Renal cortex interstitium (tissue), 15 donors: ENCODE measurements around the gene ANKMY2. TPM values are rescaled to one million over a fixed set of nuclear protein-coding genes. Genes with fewer than 3 reads are reported as not detected.
"Not testable (repeated sequence)": the region's sequence is repeated elsewhere in the genome, so short reads cannot be mapped to it uniquely, and the experiment has no call there.

Experiments
- DNase-seq, 11 donors: peaks; one replicate each; pipeline ENCODE4 v3.0.0-alpha.2; 2013; ENCODE audit warnings: low read depth in 9 of 11, low spot score in 4 of 11; ENCODE audit errors: extremely low read depth in 1 of 11
- long read RNA-seq, 16 experiments: transcript quantifications; one replicate each; lab custom pipeline, GENCODE V29; 2026
- polyA plus RNA-seq, 3 donors: library from polyadenylated mRNA; unstranded; fragments of 120-200 nt; gene quantifications; one replicate each; pipeline ENCODE4 v1.2.1, GENCODE V29; 2013; ENCODE audit not compliant: insufficient read length in 3 of 3

The ANKMY2 gene
- 10 to 100 TPM; 28.4 to 37.9 (median 36.3) TPM for polyA plus RNA-seq
- long read RNA-seq, donor 1, partial matches to known transcripts, result 0 of 4 reads
- long read RNA-seq, donor 1, other reads (novel, unspliced or antisense), result 0 of 4 reads
- long read RNA-seq, donor 2, transcript ANKMY2-201 (10 exons, 2,555 nt), result major isoform, 6 of 6 reads
- long read RNA-seq, donor 2, partial matches to known transcripts, result 0 of 6 reads
- long read RNA-seq, donor 2, other reads (novel, unspliced or antisense), result 0 of 6 reads
- long read RNA-seq, donor 3, transcript ANKMY2-201 (10 exons, 2,555 nt), result major isoform, 16 of 17 reads
- long read RNA-seq, donor 3, partial matches to known transcripts, result 0 of 17 reads
- long read RNA-seq, donor 3, other reads (novel, unspliced or antisense), result 0 of 17 reads
- long read RNA-seq, donor 4, transcript ANKMY2-201 (10 exons, 2,555 nt), result major isoform, 6 of 6 reads
- long read RNA-seq, donor 4, partial matches to known transcripts, result 0 of 6 reads
- long read RNA-seq, donor 4, other reads (novel, unspliced or antisense), result 0 of 6 reads
- long read RNA-seq, donor 5, result 0 reads
- long read RNA-seq, donor 6, transcript ANKMY2-201 (10 exons, 2,555 nt), result major isoform, 7 of 8 reads
- long read RNA-seq, donor 6, partial matches to known transcripts, result 0 of 8 reads
- long read RNA-seq, donor 6, other reads (novel, unspliced or antisense), result 0 of 8 reads
- long read RNA-seq, donor 7, transcript ANKMY2-201 (10 exons, 2,555 nt), result major isoform, 9 of 9 reads
- long read RNA-seq, donor 7, partial matches to known transcripts, result 0 of 9 reads
- long read RNA-seq, donor 7, other reads (novel, unspliced or antisense), result 0 of 9 reads
- long read RNA-seq, donor 8, result 0 reads
- long read RNA-seq, donor 9, transcript ANKMY2-201 (10 exons, 2,555 nt), result major isoform, 9 of 9 reads
- long read RNA-seq, donor 9, partial matches to known transcripts, result 0 of 9 reads
- long read RNA-seq, donor 9, other reads (novel, unspliced or antisense), result 0 of 9 reads
- long read RNA-seq, donor 10, partial matches to known transcripts, result 0 of 4 reads
- long read RNA-seq, donor 10, other reads (novel, unspliced or antisense), result 0 of 4 reads
- long read RNA-seq, donor 11, transcript ANKMY2-201 (10 exons, 2,555 nt), result major isoform, 6 of 6 reads
- long read RNA-seq, donor 11, partial matches to known transcripts, result 0 of 6 reads
- long read RNA-seq, donor 11, other reads (novel, unspliced or antisense), result 0 of 6 reads
- long read RNA-seq, donor 12, transcript ANKMY2-201 (10 exons, 2,555 nt), result major isoform, 7 of 7 reads
- long read RNA-seq, donor 12, partial matches to known transcripts, result 0 of 7 reads
- long read RNA-seq, donor 12, other reads (novel, unspliced or antisense), result 0 of 7 reads
- long read RNA-seq, donor 13, result 0 reads
- long read RNA-seq, donor 14, transcript ANKMY2-201 (10 exons, 2,555 nt), result major isoform, 9 of 10 reads
- long read RNA-seq, donor 14, partial matches to known transcripts, result 0 of 10 reads
- long read RNA-seq, donor 14, other reads (novel, unspliced or antisense), result 0 of 10 reads
- long read RNA-seq, donor 15, transcript ANKMY2-201 (10 exons, 2,555 nt), result major isoform, 6 of 28 reads
- long read RNA-seq, donor 15, partial matches to known transcripts, result 22 of 28 reads
- long read RNA-seq, donor 15, other reads (novel, unspliced or antisense), result 0 of 28 reads
- long read RNA-seq, donor 16, transcript ANKMY2-201 (10 exons, 2,555 nt), result major isoform, 14 of 15 reads
- long read RNA-seq, donor 16, partial matches to known transcripts, result 0 of 15 reads
- long read RNA-seq, donor 16, other reads (novel, unspliced or antisense), result 0 of 15 reads

DNA sequence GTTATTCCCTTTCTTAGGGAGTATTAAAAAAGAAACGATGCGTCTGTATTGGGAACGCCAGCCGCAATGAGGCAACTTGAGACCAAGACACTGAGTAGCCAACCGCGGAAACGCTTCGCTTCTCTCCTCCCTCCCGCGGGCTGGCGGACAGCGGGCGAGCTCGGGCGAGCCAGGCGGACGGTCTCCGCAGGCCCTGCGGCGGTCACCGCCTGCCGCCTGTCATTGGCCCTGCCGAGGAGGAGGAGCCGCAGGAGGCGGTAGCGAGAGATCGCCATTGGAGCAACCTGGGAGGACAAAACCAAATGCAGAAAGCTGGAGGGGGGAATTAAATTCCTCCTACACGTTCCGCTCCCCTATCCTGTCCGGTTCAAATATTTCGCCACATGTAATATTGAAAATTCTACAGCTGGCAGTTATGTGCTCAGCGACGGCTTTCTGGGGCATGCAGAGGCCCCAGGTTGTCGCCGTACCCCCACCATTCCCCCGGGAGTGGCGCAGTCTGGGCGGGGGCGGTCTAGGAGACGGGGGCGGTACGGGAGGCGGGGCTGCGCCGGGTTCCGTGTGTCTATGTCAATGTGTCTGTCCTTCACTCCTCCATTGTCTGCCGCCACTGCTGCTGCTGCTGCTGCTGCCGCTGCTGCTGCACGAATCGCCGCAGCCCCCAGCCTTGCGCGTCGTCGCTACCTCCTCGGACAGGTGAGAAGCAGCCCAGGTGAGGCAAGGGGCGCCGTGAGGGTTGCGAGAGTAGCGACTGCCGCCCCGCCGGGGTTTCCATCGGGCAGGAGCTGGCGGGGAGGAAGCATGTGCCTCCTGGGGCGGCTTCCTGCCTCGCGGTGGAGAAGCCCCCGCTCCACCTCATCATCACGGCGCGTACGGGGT lies at the start of gene ANKMY2, which contains the start of gene BZW2:
ANKMY2 (minus strand) TSS at position 162 of the 879 bp plus-strand sequence. CDS start 181 bp downstream, outside the sequence.
BZW2 (plus strand) TSS at position 589 of the 879 bp plus-strand sequence. CDS start 19,263 bp downstream, outside the sequence.
- DNase-seq, result peak; percentile 84 to 95 (median 92)

DNA sequence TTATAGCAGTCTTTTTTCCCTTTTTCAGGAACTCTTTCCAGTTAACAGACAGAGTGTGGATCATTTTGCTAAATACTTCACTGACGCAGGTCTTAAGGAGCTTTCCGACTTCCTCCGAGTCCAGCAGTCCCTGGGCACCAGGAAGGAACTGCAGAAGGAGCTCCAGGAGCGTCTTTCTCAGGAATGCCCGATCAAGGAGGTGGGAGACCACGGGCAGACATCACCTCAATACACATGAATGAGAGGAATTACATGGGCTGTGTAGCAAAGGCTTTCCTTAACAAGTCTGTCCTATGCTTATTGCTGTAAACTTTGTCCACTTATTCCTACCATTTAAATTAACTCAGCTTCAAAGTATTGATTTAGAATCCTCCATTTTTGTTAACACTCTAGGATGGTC lies 49.3 kb upstream of the ANKMY2 start:
- DNase-seq, result no peak

DNA sequence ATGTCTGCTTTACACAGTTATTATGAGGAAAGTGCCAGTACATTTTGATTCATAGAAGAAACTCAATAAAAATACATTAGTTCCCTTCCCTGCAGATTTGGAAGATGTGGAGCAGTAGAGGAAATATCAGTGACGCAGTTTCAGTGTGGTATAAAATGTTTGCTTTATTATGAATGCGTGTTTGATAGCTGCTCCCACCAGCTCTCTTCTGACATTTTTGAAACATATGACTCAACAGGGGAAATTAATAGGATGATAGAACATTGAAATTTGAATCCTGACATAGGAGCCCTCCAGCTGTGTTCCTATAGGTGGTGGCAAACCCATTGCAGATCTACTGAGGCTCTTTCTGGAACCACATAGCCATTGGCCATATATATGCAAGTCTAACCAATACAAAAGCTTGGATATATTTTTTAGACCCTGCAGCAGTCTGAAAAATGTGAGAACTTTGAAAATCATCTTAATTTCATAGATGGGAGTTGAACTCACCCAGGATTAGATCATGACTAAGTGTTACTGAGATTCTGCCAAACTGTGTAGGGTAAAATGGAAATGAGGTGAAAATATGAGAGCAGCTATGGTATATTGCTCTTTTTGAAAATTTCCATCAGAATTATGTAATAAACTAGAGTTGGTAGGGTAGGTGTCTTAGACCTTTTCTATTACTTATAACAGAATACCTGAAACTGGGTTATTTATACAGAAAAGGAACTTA lies 48.2 kb upstream of the ANKMY2 start:
- no peak for DNase-seq

GRCh38 chr7:16691241-16691640 lies 45.7 kb upstream of the ANKMY2 start:
- DNase-seq, result no peak

GRCh38 chr7:16688249-16688648 lies 42.7 kb upstream of the ANKMY2 start:
- DNase-seq, result no peak

GRCh38 chr7:16685535-16685934 lies 40.0 kb upstream of the ANKMY2 start:
- no peak for DNase-seq

DNA sequence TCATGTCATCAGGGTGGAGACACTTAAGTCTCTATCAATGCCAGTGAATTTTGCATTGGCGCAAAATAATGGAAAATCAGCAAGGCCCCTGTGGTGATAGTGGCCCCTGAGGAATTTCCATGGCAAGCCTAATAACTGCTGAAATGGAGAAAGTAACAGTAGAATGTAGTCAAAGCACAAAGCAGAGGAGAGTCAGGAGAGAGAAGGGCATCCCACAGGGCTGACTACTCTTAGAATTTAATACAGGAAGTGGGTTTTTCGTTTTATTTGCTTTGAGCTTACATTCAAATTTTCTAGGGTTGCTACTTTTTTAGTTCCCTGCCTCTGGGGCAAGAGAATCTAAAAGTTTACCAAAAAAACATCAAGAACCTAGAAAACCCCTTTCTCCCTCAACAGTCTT lies 39.4 kb upstream of the ANKMY2 start:
- DNase-seq, result no peak

DNA sequence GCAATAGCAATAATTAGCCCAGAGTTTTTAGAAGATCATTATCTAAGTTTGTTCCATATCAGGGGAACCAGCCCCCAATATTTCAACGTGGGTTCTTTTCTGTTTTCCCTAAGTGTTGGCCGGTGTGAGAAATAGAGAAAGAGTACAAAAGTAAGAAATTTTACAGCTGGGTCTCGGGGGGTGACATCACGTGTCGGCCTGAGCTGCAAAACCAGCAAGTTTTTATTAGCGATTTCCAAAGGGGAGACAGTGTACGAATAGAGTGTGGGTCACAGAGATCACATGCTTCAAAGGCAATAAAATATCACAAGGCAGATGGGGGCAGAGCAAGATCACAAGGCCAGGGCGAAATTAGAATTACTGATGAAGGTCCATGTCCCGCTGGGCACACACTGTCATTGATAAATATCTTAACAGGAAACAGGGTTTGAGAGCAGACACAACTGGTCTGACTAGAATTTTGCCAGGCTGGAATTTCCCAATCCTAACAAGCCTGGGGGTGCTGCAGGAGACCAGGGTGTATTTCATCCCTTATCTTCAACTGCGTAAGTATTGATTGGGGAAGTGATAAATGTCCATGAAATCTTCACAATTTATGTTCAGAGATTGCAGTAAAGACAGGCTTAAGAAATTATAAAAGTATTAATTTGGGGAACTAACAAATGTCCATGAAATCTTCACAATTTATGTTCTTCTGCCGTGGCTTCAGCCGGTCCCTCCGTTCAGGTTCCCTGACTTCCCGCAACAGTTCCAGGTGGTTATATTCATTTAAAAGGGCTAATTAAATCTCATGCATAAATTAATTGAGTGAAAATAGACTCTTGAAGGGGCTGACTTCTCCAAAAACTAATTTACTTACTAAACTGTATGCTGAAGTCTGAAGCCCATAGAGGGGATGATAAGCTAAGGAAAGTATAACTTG lies 33.4 kb upstream of the ANKMY2 start:
- not testable (repeated sequence) for DNase-seq

- no peak for DNase-seq
Measured at GRCh38 chr7:16677978-16678494, 32.5 kb upstream of the ANKMY2 start.

GRCh38 chr7:16675277-16675676 lies 29.7 kb upstream of the ANKMY2 start:
- DNase-seq, result no peak

DNA sequence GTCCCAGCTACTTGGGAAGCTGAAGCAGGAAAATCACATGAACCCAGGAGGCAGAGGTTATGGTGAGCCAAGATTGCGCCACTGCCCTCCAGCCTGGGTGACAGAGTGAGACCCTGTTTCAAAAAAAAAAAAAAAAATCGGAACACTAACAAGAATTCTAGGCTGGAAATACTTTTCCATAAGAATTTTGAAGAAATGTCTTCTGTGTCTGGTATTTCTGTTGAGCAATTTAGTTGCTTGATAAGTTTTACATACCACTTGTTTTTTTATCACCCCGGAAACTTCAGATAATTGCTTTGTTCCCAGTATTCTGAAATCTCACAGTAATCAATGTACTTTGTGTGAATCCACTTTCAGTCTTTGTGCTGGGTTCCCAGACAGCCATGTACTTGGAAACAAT lies 26.3 kb upstream of the ANKMY2 start:
- no peak for DNase-seq

GRCh38 chr7:16670731-16671344 lies 25.3 kb upstream of the ANKMY2 start:
- no peak for DNase-seq

DNA sequence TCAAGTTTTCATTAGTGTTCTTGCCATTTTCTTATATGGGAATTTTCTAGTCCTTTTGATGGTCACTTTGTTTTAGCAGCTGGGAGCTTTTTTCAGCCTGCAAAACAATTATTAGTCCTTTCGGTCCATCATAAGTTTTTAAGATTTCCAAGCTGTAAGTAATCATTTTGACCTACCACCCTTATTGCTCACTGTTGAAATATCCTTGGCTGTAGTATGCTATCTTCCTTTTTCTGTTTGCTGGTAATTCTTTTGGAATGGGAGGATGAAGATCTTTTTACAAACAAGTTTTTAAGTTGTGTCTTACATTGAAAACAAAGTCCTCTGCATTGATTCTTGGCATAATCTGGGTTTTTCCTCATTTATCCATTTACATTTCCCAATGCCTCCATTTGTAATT lies 24.5 kb upstream of the ANKMY2 start:
- no peak for DNase-seq

GRCh38 chr7:16669581-16669980 lies 24.0 kb upstream of the ANKMY2 start:
- DNase-seq, result no peak

DNA sequence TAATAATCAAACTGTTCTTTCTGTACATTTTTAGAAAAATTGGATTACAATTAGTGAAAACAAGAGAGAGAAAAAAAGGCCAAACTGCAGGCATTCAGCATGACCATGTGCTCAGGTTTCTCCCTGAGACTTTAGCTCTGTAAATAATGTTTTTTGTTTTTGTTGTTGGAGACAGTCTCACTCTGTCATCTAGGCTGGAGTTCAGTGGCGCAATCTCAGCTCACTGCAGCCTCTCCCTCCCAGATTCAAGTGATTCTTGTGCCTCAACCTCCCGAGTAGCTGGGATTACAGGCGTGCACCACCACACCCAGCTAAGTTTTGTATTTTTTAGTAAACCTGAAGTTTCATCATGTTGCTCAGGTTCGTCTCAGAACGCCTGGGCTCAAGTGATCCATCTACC lies 23.4 kb upstream of the ANKMY2 start:
- DNase-seq, result no peak
